Hepatocyte (in vitro differentiated cells): ENCODE data around the gene PNPLA2. TPM values are rescaled to one million over a fixed set of nuclear protein-coding genes. Genes with fewer than 3 reads are reported as not detected.

ENCODE experiments used
- DNase-seq: peaks from one replicate; pipeline ENCODE4 v3.0.0-alpha.2; 2016; ENCODE audit warnings: low spot score
- H2AFZ ChIP-seq: fragments of 200-600 bp; sonication (generic); 2 replicates; pipeline ENCODE4 v1.6.0; 2016; ENCODE audit warnings: antibody characterized with exemption, mild to moderate bottlenecking
- H3K27ac ChIP-seq: fragments of 200-600 bp; sonication (generic); 2 replicates; pipeline ENCODE4 v1.5.1; 2016; ENCODE audit warnings: mild to moderate bottlenecking
- H3K27me3 ChIP-seq: fragments of 200-600 bp; sonication (generic); 2 replicates; pipeline ENCODE4 v1.6.1; 2016
- H3K36me3 ChIP-seq: fragments of 200-600 bp; sonication (generic); replicated peaks from 2 replicates; pipeline ENCODE4 v1.5.1; 2016; ENCODE audit warnings: low read depth; ENCODE audit not compliant: insufficient read depth
- H3K4me1 ChIP-seq: fragments of 200-600 bp; sonication (generic); 2 replicates; pipeline ENCODE4 v1.5.1; 2016; ENCODE audit warnings: mild to moderate bottlenecking, moderate library complexity; ENCODE audit not compliant: insufficient read depth
- H3K4me2 ChIP-seq: fragments of 200-600 bp; sonication (generic); 2 replicates; pipeline ENCODE4 v1.6.0; 2016
- H3K4me3 ChIP-seq: fragments of 200-600 bp; sonication (generic); 2 replicates; pipeline ENCODE4 v1.5.1; 2016; ENCODE audit warnings: mild to moderate bottlenecking
- H3K79me2 ChIP-seq: fragments of 200-600 bp; sonication (generic); 2 replicates; pipeline ENCODE4 v1.6.0; 2017; ENCODE audit warnings: mild to moderate bottlenecking
- H3K9me2 ChIP-seq: fragments of 200-600 bp; sonication (generic); replicated peaks from 2 replicates; pipeline ENCODE4 v1.6.0; 2017; ENCODE audit warnings: mild to moderate bottlenecking; ENCODE audit not compliant: insufficient read depth
- H3K9me3 ChIP-seq: fragments of 200-600 bp; sonication (generic); 2 replicates; pipeline ENCODE4 v1.5.1; 2016; ENCODE audit warnings: low read depth, mild to moderate bottlenecking
- H4K20me1 ChIP-seq: fragments of 200-600 bp; sonication (generic); 2 replicates; pipeline ENCODE4 v1.6.0; 2016; ENCODE audit warnings: mild to moderate bottlenecking; ENCODE audit not compliant: insufficient read depth, poor library complexity, severe bottlenecking
- CTCF ChIP-seq: fragments of 200-600 bp; sonication (generic); IDR thresholded peaks from 2 replicates; pipeline ENCODE4 v1.5.1; 2016; ENCODE audit warnings: antibody characterized with exemption, mild to moderate bottlenecking; ENCODE audit not compliant: poor library complexity
- EZH2 ChIP-seq: fragments of 200-600 bp; sonication (generic); IDR thresholded peaks from 2 replicates; pipeline ENCODE4 v1.6.1; 2016; ENCODE audit warnings: antibody characterized with exemption, mild to moderate bottlenecking, borderline replicate concordance
- EZH2phosphoT487 ChIP-seq: fragments of 200-600 bp; sonication (generic); IDR thresholded peaks from one replicate; pipeline ENCODE4 v1.6.1; 2018; ENCODE audit warnings: antibody characterized with exemption, mild to moderate bottlenecking, low read depth, moderate library complexity; ENCODE audit not compliant: unreplicated experiment, severe bottlenecking
- WGBS: methylation state at CpG from one replicate; pipeline ENCODE4 v1.1.6; 2016; ENCODE audit warnings: low lambda C conversion rate; ENCODE audit errors: missing lambda C conversion rate; 5-methylcytosine and 5-hydroxymethylcytosine counted together
- polyA plus RNA-seq: library from polyadenylated mRNA; unstranded; fragments of >200 nt; fragmentation: Nextera tagmentation; extraction: Ambion mirVana; gene quantifications from 2 replicates; pipeline ENCODE4 v1.2.1, GENCODE V29; 2016
- total RNA-seq: library from RNA; depleted of rRNA; stranded (reverse); fragments of >200 nt; gene quantifications from 2 replicates; pipeline ENCODE4 v1.2.3, GENCODE V29; 2014

The PNPLA2 gene
- total and polyA plus RNA-seq, 2 experiments from 2014 or later = 12.9 to 50.0 TPM

- Histone ChIP-seq H3K4me2 (peak overlapping the region; percentile 94), H3K9me2 (no peaks in the 10 kb centered on the region), H4K20me1 (peaks cover 24% of the 10 kb centered on the region), H2AFZ (no peak overlapping the region), H3K79me2 (peaks cover 7% of the 10 kb centered on the region), H3K9me3 (no peaks in the 10 kb centered on the region), H3K27me3 (peaks cover 4% of the 10 kb centered on the region), H3K27ac (peak overlapping the region; percentile 72), H3K4me3 (no peak overlapping the region), H3K4me1 (peaks cover 55% of the 10 kb centered on the region), H3K36me3 (no peaks in the 10 kb centered on the region)
- no peak for DNase-seq
- TF ChIP-seq EZH2 (no peak), CTCF (no peak), EZH2phosphoT487 (no peak)
- WGBS = 91% methylated on average over 11 of the region's 11 CpGs
Measured at GRCh38 chr11:846496-847098, 27.9 kb downstream of the PNPLA2 start.

GRCh38 chr11:847876-848275, 29.2 kb downstream of the PNPLA2 start:
- H3K4me1 ChIP-seq = peaks cover 55% of the 10 kb centered on the region

GRCh38 chr11:848380-848931, 29.7 kb downstream of the PNPLA2 start:
- Histone ChIP-seq H3K36me3 (no peaks in the 10 kb centered on the region), H2AFZ (no peak overlapping the region), H3K4me1 (peaks cover 53% of the 10 kb centered on the region), H3K4me2 (peak overlapping the region; percentile 96), H3K27me3 (peaks cover 4% of the 10 kb centered on the region), H3K9me3 (no peaks in the 10 kb centered on the region), H3K9me2 (no peaks in the 10 kb centered on the region), H3K27ac (no peak overlapping the region), H3K79me2 (no peaks in the 10 kb centered on the region), H3K4me3 (no peak overlapping the region), H4K20me1 (peaks cover 18% of the 10 kb centered on the region)
- peak; percentile 71 for DNase-seq
- WGBS = 27% methylated on average over 14 of the region's 14 CpGs
- TF ChIP-seq EZH2phosphoT487 (no peak), CTCF (peak; percentile 68), EZH2 (no peak)

More at GRCh38 chr11:847876-848275, 29.2 kb downstream of the PNPLA2 start:
- Histone ChIP-seq H3K4me3 (no peak overlapping the region), H3K9me2 (no peaks in the 10 kb centered on the region), H3K9me3 (no peaks in the 10 kb centered on the region), H3K4me2 (peak overlapping the region; percentile 96), H4K20me1 (peaks cover 18% of the 10 kb centered on the region), H3K27ac (no peak overlapping the region), H2AFZ (no peak overlapping the region), H3K27me3 (peaks cover 4% of the 10 kb centered on the region), H3K79me2 (no peaks in the 10 kb centered on the region), H3K36me3 (no peaks in the 10 kb centered on the region)
- no peak for DNase-seq
- 98% methylated on average over 10 of the region's 18 CpGs for WGBS
- TF ChIP-seq EZH2phosphoT487 = no peak

- H3K9me2 ChIP-seq = no peaks in the 10 kb centered on the region
- no peaks in the 10 kb centered on the region for H3K9me3 ChIP-seq
- 7% methylated on average over 22 of the region's 71 CpGs for WGBS
- no peak overlapping the region for H3K27ac ChIP-seq
- peak overlapping the region; percentile 64 for H3K4me3 ChIP-seq
- no peaks in the 10 kb centered on the region for H3K36me3 ChIP-seq
- peaks cover 4% of the 10 kb centered on the region for H3K27me3 ChIP-seq
- H3K79me2 ChIP-seq = no peaks in the 10 kb centered on the region
- H3K4me2 ChIP-seq = peak overlapping the region; percentile 96
- peaks cover 45% of the 10 kb centered on the region for H3K4me1 ChIP-seq
- TF ChIP-seq EZH2 (no peak), CTCF (no peak), EZH2phosphoT487 (no peak)
- H4K20me1 ChIP-seq = peaks cover 18% of the 10 kb centered on the region
- no peak overlapping the region for H2AFZ ChIP-seq
- peak; percentile 58 for DNase-seq
Measured at GRCh38 chr11:849104-849824, 30.6 kb downstream of the PNPLA2 start.
